GM19193 (cell line): ENCODE results near the gene LRRC42.

Experiments
- POLR2A ChIP-seq: IDR thresholded peaks from 4 replicates; pipeline ENCODE4 v1.6.1; 2011; ENCODE audit not compliant: insufficient read depth, insufficient read length; ENCODE audit errors: extremely low read depth

The LRRC42 gene

DNA sequence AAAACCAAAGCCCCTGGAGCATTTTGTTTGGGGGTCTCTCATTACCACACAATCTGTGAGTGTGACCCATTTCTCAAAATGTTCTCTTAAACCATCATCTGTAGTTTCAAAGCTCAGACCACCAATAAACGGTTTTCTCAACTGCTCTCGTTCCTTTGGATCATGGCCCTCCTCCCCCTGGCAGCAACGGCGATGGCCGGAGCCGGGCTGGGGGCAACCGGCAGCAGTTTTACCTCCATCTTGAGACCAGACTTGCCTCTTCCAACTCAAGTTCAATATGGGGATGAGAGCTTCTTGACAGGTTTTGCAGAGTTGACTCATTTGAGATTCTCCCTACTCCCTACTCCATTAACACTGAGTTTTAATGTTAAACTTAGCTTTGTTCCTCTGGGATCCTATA is 29.7 kb downstream of the LRRC42 start:
- no peak for TF ChIP-seq POLR2A

DNA sequence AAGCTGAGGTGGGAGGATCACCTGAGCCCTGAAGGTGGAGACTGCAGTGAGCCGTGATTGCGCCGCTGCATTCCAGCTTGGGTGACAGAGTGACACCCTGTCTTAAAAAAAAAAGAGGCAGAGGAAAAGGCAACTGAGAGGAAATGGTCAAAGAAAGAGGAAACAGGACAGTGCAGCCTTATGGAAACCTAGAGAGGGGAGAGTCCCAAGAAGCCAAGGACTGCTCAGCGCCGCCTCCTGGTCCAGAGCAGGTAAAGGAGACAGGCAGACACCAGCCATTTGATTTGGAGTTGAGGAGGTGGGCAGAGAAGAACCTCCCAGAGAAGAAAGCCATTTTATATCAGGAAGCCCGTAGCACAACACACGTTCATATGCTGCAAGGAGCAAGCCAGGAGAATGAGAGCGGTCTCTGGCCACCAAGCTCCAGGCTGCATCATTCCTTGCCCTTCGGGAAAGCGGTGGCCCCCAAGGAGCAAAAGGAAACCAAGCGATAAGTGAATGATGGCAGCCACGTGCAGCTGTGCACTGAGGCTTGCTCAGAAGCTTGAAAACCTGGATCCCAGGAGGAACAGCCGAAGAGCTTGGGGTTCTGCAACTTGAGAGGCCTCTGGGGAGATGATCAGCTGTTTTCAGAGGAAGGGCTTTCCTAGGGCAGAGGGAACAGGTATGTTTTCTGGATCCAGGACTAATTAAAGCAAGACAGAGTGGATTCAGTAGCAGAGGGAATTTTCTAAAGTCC is 33.7 kb downstream of the LRRC42 start:
- no peak for TF ChIP-seq POLR2A

DNA sequence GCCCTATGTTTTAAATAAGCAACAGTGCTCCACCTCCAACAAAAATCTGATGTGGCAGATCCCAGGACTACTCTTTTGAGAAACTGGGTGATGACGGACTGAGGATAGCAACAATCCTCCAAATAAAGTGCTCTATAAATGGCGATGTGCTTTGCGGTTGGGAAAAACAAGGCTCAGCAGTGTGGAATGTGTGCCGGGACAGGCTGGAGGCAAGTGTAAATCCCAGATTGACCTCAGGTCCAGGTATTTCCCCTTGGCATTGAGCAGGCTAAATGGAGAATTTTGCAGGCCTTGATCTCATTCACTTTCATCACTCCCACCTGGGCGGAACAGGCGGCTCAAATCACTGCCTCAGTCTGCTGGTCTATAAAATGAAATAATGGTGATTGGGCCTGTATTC is 35.1 kb downstream of the LRRC42 start:
- TF ChIP-seq POLR2A, result no peak

DNA sequence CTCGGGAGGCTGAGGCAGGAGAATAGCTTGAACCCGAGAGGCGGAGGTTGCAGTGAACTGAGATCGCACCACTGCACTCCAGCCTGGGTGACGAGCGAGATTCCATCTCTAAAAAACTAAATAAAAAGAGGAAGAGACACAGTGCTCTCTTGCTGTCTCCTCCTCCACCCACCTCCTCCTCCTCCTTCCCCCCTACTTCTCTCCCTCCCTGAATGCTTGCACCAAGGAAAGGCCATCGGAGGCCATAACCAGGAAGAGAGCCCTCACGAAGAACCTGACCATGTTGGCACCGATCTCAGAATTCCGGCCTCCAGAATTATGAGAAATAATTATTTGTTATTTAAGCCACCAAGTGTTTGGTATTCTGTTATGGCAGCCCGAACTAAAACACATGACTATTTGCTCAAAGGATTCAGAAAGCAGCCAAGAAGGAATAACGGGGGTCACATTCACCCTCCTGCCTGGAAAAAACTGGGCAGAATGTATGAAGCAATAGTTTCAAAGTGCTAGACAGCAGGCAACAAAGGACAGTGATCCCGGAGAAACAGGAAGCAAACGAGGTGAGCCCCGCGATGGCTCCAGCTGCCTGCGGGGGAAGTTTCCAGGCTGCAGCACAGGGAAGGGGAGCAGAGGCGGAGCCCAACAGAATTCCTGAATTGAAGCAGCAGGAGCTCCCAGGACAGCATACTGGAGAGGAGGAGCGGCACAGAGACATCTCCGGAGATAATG is 36.0 kb downstream of the LRRC42 start:
- no peak for TF ChIP-seq POLR2A

DNA sequence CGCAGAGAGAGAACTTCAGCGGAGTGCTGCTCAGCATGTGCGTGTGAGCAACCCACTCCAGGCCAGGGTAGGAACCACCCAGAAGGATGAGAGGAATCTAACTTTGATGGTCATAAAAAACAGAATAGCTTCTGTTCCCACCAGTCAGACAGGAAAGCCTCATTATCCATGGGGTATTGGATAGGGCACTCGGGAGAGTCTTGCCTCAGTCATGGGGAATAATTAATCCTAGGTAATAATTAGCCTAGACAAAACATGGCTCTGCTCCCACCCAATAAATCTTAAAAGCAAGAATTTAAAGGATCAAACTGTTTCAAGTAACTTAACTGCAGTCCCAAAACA is 36.6 kb downstream of the LRRC42 start:
- TF ChIP-seq POLR2A, result no peak

DNA sequence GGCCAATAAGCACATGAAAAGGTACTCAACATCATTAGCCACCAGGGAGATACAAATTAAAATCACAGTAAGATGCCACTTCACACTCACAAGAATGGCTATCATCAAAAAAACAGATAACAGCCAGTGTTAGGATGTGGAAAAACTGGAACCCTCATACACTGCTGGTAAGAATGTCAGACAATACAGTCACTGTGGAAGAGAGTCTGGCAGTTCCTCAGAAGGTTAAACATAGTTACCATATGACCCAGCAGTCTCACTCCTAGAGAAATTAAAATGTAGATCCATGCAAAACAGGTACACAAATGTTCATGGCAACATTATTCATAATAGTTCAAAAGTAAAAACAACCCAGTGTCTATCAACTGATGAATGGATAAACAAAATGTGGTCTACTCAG is 38.6 kb downstream of the LRRC42 start:
- no peak for TF ChIP-seq POLR2A

DNA sequence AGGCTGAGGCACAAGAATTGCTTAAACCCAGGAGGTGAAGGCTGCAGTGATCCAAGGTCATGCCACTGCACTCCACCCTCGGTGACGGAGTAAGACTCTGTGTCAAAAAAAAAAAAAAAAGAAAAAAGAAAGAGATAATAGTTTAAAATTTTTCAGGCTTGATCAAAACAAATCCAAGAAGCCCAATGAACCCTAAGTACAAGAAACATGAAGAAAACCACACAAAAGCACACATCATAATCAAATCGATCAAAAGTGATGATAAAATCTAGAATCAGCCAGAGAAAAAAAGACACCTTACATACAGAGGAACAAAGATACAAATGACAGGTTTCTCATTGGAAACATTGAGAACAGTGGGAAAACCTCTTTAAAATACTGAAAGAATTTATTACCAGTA is 40.3 kb downstream of the LRRC42 start:
- TF ChIP-seq POLR2A, result no peak

DNA sequence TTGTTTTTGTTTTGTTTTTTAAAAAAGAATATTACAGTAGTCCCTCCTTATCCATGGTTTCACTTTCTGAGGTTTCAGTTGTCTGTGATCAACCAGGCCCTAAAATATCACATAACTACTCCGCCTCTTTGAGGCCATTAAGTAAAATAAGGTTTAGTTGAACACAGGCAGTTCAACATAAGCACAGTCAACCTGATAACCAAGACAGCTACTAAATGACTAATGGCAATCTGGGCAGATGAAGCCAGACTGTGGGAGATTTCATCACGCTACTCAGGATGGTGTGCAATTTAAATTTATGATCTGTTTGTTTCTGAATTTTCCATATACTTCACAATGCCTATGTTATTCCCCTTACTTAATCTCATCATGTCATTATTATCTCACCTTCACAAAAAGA is 41.7 kb downstream of the LRRC42 start:
- TF ChIP-seq POLR2A, result no peak

DNA sequence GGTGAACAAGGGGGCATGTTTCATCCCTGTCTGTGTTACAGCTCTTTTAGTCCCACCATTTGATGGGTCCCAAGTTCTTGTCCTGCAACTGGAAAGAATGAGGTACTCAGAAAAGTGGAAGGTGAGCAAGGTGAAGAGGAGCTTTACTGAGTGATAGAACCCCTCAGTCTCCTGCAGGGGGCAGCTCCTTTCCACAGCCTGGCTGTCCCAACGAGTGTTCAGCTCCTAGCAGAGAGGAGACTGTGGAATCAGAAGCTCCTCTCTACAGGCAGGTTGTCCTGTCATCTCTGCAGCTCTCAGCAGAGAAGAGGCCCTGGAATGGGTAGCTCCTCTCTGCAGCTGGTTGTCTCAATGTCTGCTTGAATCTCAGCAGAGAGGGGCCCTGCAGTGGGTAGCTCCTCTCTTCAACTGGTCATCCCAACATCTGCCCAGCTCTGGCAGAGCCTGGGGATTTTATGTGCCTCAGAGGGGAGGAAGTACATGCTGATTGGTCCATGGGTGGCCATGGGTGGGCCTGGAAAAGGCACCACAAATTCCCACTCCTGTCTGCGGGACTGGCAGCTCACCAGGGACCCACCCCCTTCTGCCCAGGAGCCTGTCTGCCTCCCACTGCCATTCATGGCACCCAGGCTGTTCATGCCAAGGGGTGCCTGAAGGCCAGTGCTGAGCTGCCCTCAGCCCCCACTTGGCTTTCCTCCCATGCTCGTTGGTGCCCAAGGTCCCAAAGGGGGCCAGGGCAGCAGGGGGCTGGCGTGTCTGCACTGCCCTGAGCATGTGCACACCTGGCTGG is 46.1 kb downstream of the LRRC42 start:
- no peak for TF ChIP-seq POLR2A

DNA sequence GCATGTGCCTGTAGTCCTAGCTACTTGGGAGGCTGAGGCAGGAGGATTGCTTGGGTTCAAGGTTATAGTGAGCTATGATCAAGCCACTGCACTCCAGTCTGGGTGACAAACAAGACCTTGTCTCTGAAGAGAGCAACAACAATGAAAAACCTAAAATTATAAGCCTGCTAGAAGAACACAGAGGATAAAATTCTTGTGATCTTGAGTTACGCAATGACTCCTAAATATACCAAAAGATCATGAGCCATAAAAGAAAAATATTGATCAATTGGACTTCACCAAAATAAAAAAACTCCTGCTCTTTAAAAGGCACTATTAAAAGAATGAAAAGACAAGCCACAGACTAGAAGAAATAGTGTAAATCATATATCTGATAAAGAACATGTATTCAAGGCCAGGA is 49.5 kb downstream of the LRRC42 start:
- TF ChIP-seq POLR2A, result no peak

DNA sequence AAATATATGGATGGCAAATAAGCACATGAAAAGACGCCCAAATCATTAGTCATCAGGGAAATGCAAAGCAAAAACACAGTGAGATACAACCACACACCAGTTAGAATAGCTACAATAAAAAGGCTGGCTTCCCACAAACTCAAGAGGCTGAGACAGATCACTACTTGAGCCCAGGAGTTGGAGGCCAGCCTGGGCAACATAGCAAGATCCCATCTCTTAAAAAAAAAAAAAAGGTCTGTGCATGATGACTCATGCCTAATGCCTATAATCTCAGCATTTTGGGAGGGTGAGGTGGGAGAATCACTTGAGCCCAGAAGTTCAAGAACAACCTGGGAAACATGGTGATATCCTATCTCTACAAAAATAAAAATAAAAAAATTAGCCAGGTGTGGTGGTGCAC is 52.1 kb downstream of the LRRC42 start:
- no peak for TF ChIP-seq POLR2A

DNA sequence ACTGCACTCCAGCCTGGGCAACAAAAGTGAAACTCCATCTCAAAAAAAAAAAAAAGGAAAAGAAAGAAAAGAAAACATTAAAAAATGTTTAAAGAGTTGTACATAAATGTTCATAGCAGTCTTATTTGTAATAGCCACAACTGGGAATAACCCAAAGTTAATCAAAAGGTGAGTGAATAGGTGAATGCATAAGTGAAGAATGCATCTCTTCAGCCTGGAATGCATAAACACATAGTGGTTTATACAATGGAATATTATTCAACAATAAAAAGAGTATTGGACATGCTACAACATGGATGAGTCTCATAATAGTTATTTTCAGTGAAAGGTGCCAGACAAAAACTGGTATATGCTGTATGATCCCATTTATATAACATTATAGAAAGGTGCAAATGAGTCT is 53.8 kb downstream of the LRRC42 start:
- no peak for TF ChIP-seq POLR2A

DNA sequence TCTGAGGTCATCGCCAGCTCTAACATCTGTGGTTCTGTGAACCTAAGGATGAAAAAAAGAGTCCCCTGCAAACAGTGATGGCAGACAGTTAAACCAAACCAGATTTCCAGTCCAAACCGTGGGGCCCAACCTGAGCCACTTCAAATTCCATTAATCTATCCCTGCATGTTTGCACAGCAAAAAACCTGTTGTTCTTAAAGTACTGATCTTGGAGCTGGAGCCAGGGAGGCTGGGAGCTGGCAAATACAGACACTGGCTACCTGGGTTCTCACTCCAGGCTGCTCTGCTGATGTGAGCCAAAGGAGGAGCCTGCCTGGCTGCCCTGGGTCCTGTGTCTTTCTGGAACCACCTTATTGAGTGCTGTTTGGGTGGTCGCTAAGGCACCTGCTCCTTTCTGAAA is 55.4 kb downstream of the LRRC42 start:
- no peak for TF ChIP-seq POLR2A

DNA sequence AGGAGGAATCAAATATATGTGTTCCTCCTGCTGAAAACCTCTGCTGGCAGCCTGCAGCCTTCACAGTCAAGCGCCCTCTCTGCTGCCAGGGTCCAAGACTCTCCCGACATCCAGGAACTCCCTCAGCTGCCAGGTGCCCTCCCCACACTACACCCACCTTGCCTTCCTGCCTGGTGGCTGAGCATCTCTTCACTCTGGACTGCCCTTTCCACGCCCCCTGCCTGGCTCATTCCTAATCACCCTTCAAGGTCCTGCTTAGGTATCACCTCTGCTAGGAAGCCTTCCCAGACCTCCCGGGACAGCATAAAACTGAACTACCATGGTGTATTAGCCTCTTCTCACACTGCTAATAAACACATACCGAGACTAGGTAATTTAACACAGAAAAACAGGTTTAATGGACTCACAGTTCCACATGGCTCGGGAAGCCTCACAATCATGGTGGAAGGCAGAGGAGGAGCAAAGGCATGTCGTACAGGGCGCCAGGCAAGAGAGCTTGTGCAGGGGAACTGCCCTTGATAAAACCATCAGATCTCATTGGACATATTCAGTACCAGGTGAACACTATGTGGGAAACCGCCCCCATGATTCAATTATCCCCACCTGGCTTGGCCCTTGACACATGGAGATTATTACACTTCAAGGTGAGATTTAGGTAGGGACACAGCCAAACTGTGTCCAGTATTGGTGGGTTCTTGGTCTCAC is 56.5 kb downstream of the LRRC42 start:
- TF ChIP-seq POLR2A, result no peak

DNA sequence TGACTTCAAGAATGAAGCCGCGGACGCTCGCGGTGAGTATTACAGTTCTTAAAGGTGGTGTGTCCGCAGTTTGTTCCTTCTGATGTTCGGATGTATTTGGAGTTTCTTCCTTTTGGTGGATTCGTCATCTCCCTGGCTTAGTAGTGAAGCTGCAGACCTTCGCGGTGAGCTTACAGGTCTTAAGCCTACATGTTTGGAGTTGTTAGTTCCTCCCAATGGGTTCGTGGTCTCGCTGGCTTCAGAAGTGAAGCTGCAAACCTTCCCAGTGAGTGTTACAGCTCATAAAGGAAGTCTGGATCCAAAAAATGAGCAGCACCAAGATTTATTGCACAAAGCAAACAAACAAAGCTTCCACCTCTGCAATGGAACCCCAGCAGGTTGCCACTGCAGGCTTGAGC is 57.1 kb downstream of the LRRC42 start:
- TF ChIP-seq POLR2A, result no peak
